Duodenal mucosa (tissue), 2 donors: Measurements from ENCODE around the gene NAA60.

Experiments used
- H3K27ac ChIP-seq: one replicate; pipeline ENCODE4 v1.7.0; 2013; ENCODE audit warnings: low read depth, low read length
- H3K27me3 ChIP-seq, 2 donors: one replicate each; pipeline ENCODE4 v1.7.0; 2013; ENCODE audit warnings: low read length in 2 of 2, control low read depth in 1 of 2; ENCODE audit not compliant: insufficient read depth in 2 of 2, control insufficient read depth in 1 of 2
- H3K36me3 ChIP-seq, 2 donors: one replicate each; pipeline ENCODE4 v1.7.0; 2013; ENCODE audit warnings: low read length in 2 of 2, control low read depth in 1 of 2; ENCODE audit not compliant: insufficient read depth in 2 of 2, control insufficient read depth in 1 of 2
- H3K4me1 ChIP-seq, 2 donors: one replicate each; pipeline ENCODE4 v1.7.0; 2013; ENCODE audit warnings: low read length in 2 of 2, control low read depth in 1 of 2; ENCODE audit not compliant: insufficient read depth in 2 of 2, control insufficient read depth in 1 of 2
- H3K4me3 ChIP-seq, 2 donors: one replicate each; pipeline ENCODE4 v1.7.0; 2013; ENCODE audit warnings: low read length in 2 of 2, low read depth in 1 of 2
- H3K9ac ChIP-seq, 2 donors: one replicate each; pipeline ENCODE4 v1.7.0; 2013; ENCODE audit warnings: low read length in 2 of 2, low read depth in 1 of 2
- H3K9me3 ChIP-seq, 2 donors: one replicate each; pipeline ENCODE4 v1.7.0; 2013; ENCODE audit warnings: low read length in 2 of 2, control low read depth in 1 of 2; ENCODE audit not compliant: control insufficient read depth in 1 of 2

Gene NAA60

GRCh38 chr16:3481696-3482658 is 38.5 kb downstream of the NAA60 start:
- Histone ChIP-seq H3K27ac (no peak overlapping the region), H3K4me3 (no peak overlapping the region), H3K4me1 (no peaks in the 10 kb centered on the region), H3K36me3 (peaks cover 64 to 82% of the 10 kb centered on the region in 2 donors), H3K27me3 (no peaks in the 10 kb centered on the region), H3K9ac (no peak overlapping the region), H3K9me3 (no peaks in the 10 kb centered on the region)

- Histone ChIP-seq H3K36me3 (peaks cover 61 to 83% of the 10 kb centered on the region in 2 donors), H3K27me3 (no peaks in the 10 kb centered on the region), H3K9ac (no peak overlapping the region)
These were observed 39.3 kb downstream of the NAA60 start for GRCh38 chr16:3482659-3483241.

GRCh38 chr16:3484318-3485096 is 41.0 kb downstream of the NAA60 start:
- Histone ChIP-seq H3K27ac (no peak overlapping the region), H3K4me1 (no peaks in the 10 kb centered on the region), H3K9me3 (no peaks in the 10 kb centered on the region), H3K9ac (no peak overlapping the region), H3K27me3 (no peaks in the 10 kb centered on the region), H3K36me3 (peaks cover 56 to 74% of the 10 kb centered on the region in 2 donors), H3K4me3 (no peak overlapping the region)

More at GRCh38 chr16:3482659-3483241, 39.3 kb downstream of the NAA60 start:
- Histone ChIP-seq H3K4me1 (no peaks in the 10 kb centered on the region), H3K4me3 (no peak overlapping the region), H3K9me3 (no peaks in the 10 kb centered on the region), H3K27ac (no peak overlapping the region)

GRCh38 chr16:3485097-3485745 is 41.7 kb downstream of the NAA60 start:
- Histone ChIP-seq H3K4me3 (no peak overlapping the region), H3K9me3 (no peaks in the 10 kb centered on the region), H3K36me3 (peaks cover 51 to 69% of the 10 kb centered on the region in 2 donors), H3K27me3 (no peaks in the 10 kb centered on the region), H3K9ac (no peak overlapping the region), H3K4me1 (no peaks in the 10 kb centered on the region), H3K27ac (no peak overlapping the region)

GRCh38 chr16:3485821-3486505 is 42.5 kb downstream of the NAA60 start:
- Histone ChIP-seq H3K9me3 (no peaks in the 10 kb centered on the region), H3K27me3 (no peaks in the 10 kb centered on the region), H3K9ac (no peak overlapping the region), H3K27ac (no peak overlapping the region), H3K4me3 (no peak overlapping the region), H3K4me1 (peaks cover 0 to under 1% of the 10 kb centered on the region in 2 donors), H3K36me3 (peaks cover 47 to 63% of the 10 kb centered on the region in 2 donors)

GRCh38 chr16:3486506-3487215 is 43.2 kb downstream of the NAA60 start:
- Histone ChIP-seq H3K4me3 (no peak overlapping the region), H3K27me3 (no peaks in the 10 kb centered on the region), H3K27ac (no peak overlapping the region), H3K4me1 (peaks cover 0 to 4% of the 10 kb centered on the region in 2 donors), H3K36me3 (peaks cover 40 to 60% of the 10 kb centered on the region in 2 donors), H3K9me3 (no peaks in the 10 kb centered on the region), H3K9ac (no peak overlapping the region)

GRCh38 chr16:3487521-3488410 is 44.3 kb downstream of the NAA60 start:
- Histone ChIP-seq H3K36me3 (peaks cover 30 to 49% of the 10 kb centered on the region in 2 donors), H3K27ac (no peak overlapping the region), H3K4me1 (peaks cover 0 to 4% of the 10 kb centered on the region in 2 donors), H3K9me3 (no peaks in the 10 kb centered on the region), H3K27me3 (no peaks in the 10 kb centered on the region), H3K9ac (no peak overlapping the region), H3K4me3 (no peak overlapping the region)

GRCh38 chr16:3488801-3489200 is 45.3 kb downstream of the NAA60 start:
- Histone ChIP-seq H3K4me1 (peaks cover 0 to 4% of the 10 kb centered on the region in 2 donors), H3K4me3 (no peak overlapping the region), H3K9ac (no peak overlapping the region), H3K9me3 (no peaks in the 10 kb centered on the region), H3K27ac (no peak overlapping the region), H3K36me3 (peaks cover 21 to 38% of the 10 kb centered on the region in 2 donors), H3K27me3 (no peaks in the 10 kb centered on the region)
